OCI-LY3 (cell line): ENCODE results near the gene ELF1.

Experiments used
- H2AFZ ChIP-seq: fragments of 200-600, 300-600 bp; shearing (Covaris generic); 2 replicates; pipeline ENCODE4 v1.6.0; 2014; ENCODE audit warnings: antibody characterized with exemption, low read depth, low read length
- H3K27ac ChIP-seq: fragments of 200-600, 300-600 bp; sonication (generic); 2 replicates; pipeline ENCODE4 v1.5.1; 2014; ENCODE audit warnings: mild to moderate bottlenecking, low read length, moderate library complexity, mixed read lengths
- H3K27me3 ChIP-seq: fragments of 200-600, 300-600 bp; sonication (generic); 2 replicates; pipeline ENCODE4 v1.6.1; 2014; ENCODE audit warnings: low read depth, low read length, mixed read lengths
- H3K36me3 ChIP-seq: fragments of 200-600, 300-600 bp; sonication (generic); replicated peaks from 2 replicates; pipeline ENCODE3; 2014; ENCODE audit warnings: low read depth, low read length, mixed read lengths
- H3K4me1 ChIP-seq: fragments of 300-600, 200-600 bp; sonication (generic); 2 replicates; pipeline ENCODE4 v1.6.1; 2014; ENCODE audit warnings: low read length, mixed read lengths
- H3K4me2 ChIP-seq: fragments of 200-600, 300-600 bp; sonication (generic); 2 replicates; pipeline ENCODE4 v1.6.1; 2014; ENCODE audit warnings: low read length, mixed read lengths
- H3K4me3 ChIP-seq: fragments of 300-600, 200-600 bp; sonication (generic); 2 replicates; pipeline ENCODE4 v1.5.1; 2014; ENCODE audit warnings: antibody characterized with exemption, mild to moderate bottlenecking, low read length, moderate library complexity
- H3K79me2 ChIP-seq: fragments of 300-600, 200-600 bp; shearing (Covaris generic); 2 replicates; pipeline ENCODE4 v1.6.1; 2014; ENCODE audit warnings: mild to moderate bottlenecking, low read length, mixed read lengths
- H3K9ac ChIP-seq: fragments of 300-600, 200-600 bp; shearing (Covaris generic); 2 replicates; pipeline ENCODE4 v1.6.0; 2014; ENCODE audit warnings: mild to moderate bottlenecking, low read length, moderate library complexity
- H3K9me3 ChIP-seq: fragments of 200-600, 300-600 bp; shearing (Covaris generic); 2 replicates; pipeline ENCODE4 v1.6.1; 2014; ENCODE audit warnings: low read length, mixed read lengths; ENCODE audit not compliant: insufficient read depth
- H4K20me1 ChIP-seq: fragments of 200-600, 300-600 bp; sonication (generic); 2 replicates; pipeline ENCODE4 v1.6.1; 2016; ENCODE audit warnings: low read length, mixed read lengths; ENCODE audit not compliant: insufficient read depth
- EZH2phosphoT487 ChIP-seq: fragments of 200-600 bp; shearing (Covaris generic); IDR thresholded peaks from 2 replicates; pipeline ENCODE4 v1.6.1; 2018; ENCODE audit warnings: antibody characterized with exemption, mixed run types, low read depth
- TF ChIP-seq, protein P1 (sequence below): fragments of 200-600, 300-600 bp; sonication (generic); IDR thresholded peaks from 2 replicates; pipeline ENCODE4 v1.5.1; 2014; ENCODE audit warnings: antibody characterized with exemption, low read length, low read depth

The ELF1 gene

DNA sequence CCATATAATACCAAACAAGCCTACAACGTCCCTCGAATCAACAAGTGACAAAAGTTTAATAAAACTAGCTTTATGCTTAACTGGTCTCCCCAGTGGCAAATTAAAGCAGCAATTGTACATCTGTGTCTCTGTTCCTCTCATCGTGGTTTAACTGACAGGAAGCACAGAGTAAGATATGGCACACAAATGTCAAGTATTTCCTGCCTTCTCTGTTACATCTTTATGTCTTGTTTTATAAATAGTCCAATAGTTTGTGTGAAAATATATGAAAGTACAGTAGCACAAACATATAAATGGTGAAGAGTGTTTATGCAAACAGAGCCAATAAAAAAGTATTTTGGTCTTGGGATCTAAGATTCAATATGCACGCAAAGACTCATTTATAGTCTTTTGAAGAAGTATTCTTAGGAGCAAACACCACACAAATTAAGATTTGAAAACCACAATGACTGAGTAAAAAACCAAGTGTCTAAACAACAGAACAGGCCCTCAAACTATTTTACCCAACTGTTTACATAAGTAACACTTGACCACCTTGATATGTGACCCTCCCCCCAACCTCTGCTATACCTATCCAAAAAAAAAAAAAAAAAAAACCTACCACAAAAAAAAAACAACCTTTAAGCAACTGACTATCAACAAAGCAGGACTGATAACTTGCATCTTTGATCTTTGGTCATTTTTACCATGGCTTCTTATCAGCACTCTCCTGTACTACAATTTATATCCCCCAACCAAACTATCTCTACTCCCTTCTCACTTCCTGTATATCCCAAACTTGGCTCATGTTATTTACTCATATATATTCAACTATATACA is 14.0 kb downstream of the ELF1 start:
- peaks cover 91% of the 10 kb centered on the region for H4K20me1 ChIP-seq
- H3K9me3 ChIP-seq = no peaks in the 10 kb centered on the region; the same call in 1 of the 2 replicates
- H3K4me1 ChIP-seq = peaks cover 42% of the 10 kb centered on the region
- H3K79me2 ChIP-seq = peaks cover 100% of the 10 kb centered on the region
- peak overlapping the region; percentile 40 for H3K4me2 ChIP-seq
- H3K4me3 ChIP-seq = 0 out of 2 replicates have a peak overlapping the region, but pooled peaks have one; percentile 3
- TF ChIP-seq, protein P1, sequence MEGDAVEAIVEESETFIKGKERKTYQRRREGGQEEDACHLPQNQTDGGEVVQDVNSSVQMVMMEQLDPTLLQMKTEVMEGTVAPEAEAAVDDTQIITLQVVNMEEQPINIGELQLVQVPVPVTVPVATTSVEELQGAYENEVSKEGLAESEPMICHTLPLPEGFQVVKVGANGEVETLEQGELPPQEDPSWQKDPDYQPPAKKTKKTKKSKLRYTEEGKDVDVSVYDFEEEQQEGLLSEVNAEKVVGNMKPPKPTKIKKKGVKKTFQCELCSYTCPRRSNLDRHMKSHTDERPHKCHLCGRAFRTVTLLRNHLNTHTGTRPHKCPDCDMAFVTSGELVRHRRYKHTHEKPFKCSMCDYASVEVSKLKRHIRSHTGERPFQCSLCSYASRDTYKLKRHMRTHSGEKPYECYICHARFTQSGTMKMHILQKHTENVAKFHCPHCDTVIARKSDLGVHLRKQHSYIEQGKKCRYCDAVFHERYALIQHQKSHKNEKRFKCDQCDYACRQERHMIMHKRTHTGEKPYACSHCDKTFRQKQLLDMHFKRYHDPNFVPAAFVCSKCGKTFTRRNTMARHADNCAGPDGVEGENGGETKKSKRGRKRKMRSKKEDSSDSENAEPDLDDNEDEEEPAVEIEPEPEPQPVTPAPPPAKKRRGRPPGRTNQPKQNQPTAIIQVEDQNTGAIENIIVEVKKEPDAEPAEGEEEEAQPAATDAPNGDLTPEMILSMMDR = no peak
- TF ChIP-seq EZH2phosphoT487 = no peak
- peak overlapping the region; percentile 28 for H3K27ac ChIP-seq
- H3K27me3 ChIP-seq = no peaks in the 10 kb centered on the region
- no peak overlapping the region for H2AFZ ChIP-seq
- no peak overlapping the region for H3K9ac ChIP-seq
- peaks cover 12% of the 10 kb centered on the region for H3K36me3 ChIP-seq

- TF ChIP-seq, protein P1 = no peak
- TF ChIP-seq EZH2phosphoT487 = no peak
- peaks cover 100% of the 10 kb centered on the region for H3K79me2 ChIP-seq
- H3K4me3 ChIP-seq = no peak overlapping the region
- H3K27ac ChIP-seq = no peak overlapping the region
- no peak overlapping the region for H3K9ac ChIP-seq
- H3K4me1 ChIP-seq = peaks cover 26% of the 10 kb centered on the region
- peaks cover 31% of the 10 kb centered on the region for H3K36me3 ChIP-seq
- H4K20me1 ChIP-seq = peaks cover 95% of the 10 kb centered on the region
- no peak overlapping the region for H3K4me2 ChIP-seq
- H2AFZ ChIP-seq = no peak overlapping the region
- H3K27me3 ChIP-seq = no peaks in the 10 kb centered on the region
- H3K9me3 ChIP-seq = no peaks in the 10 kb centered on the region; the same call in 1 of the 2 replicates
Measured at GRCh38 chr13:41002606-41003005, 16.5 kb downstream of the ELF1 start.

DNA sequence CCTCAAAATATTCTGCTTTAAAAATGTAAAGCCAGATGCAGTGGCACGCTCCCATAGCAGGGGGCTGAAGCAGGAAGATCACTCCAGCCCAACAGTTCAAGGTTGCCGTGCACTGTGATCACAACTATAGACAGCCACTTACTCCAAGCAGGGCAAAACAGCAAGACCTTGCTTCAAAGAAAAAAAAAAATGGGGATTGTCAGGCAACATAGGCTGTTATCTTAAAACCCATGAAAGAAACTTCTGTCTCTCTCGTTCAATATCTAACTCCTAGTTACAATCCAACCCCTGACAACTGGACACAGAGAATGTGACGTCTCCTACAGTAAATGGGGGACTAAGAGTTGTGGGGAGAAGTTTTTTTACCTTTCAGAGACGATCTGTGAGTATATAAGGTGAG is 17.4 kb downstream of the ELF1 start:
- Histone ChIP-seq H3K27ac (no peak overlapping the region), H2AFZ (no peak overlapping the region), H3K4me2 (no peak overlapping the region), H3K36me3 (peaks cover 37% of the 10 kb centered on the region), H3K27me3 (no peaks in the 10 kb centered on the region), H3K4me3 (no peak overlapping the region), H3K79me2 (peaks cover 99% of the 10 kb centered on the region), H4K20me1 (peaks cover 92% of the 10 kb centered on the region), H3K4me1 (peaks cover 21% of the 10 kb centered on the region), H3K9ac (no peak overlapping the region), H3K9me3 (no peaks in the 10 kb centered on the region; the same call in 1 of the 2 replicates)
- TF ChIP-seq EZH2phosphoT487 = no peak
- TF ChIP-seq, protein P1 = no peak

GRCh38 chr13:40999416-40999815 is 19.7 kb downstream of the ELF1 start:
- Histone ChIP-seq H4K20me1 (peaks cover 92% of the 10 kb centered on the region), H3K4me1 (peaks cover 23% of the 10 kb centered on the region), H3K9me3 (no peaks in the 10 kb centered on the region), H3K27me3 (no peaks in the 10 kb centered on the region), H2AFZ (no peak overlapping the region), H3K36me3 (peaks cover 40% of the 10 kb centered on the region), H3K4me2 (no peak overlapping the region), H3K4me3 (no peak overlapping the region), H3K27ac (no peak overlapping the region), H3K9ac (no peak overlapping the region), H3K79me2 (peaks cover 99% of the 10 kb centered on the region)
- TF ChIP-seq, protein P1 = no peak
- no peak for TF ChIP-seq EZH2phosphoT487
